Stimulated activated CD8-positive, alpha-beta memory T cell treated with anti-CD3 and anti-CD28 coated beads, Interleukin-2, amount 100 ng/mL, for 1 hour (primary cell): Measurements from ENCODE around the gene SH2D4B.
A peak's percentile ranks its signal among the peaks of the same experiment; 100 is the strongest.

Source experiments
- DNase-seq, 2 donors: peaks; one replicate each; pipeline ENCODE4 v3.0.0-alpha.2; 2020; ENCODE audit warnings: low read depth in 2 of 2

Gene SH2D4B

GRCh38 chr10:80537736-80538480 lies at the start of gene SH2D4B:
Gene SH2D4B, plus strand, starts transcription at chr10:80537902. Its CDS starts 430 bp downstream, at chr10:80538332.
- no peak for DNase-seq

DNA sequence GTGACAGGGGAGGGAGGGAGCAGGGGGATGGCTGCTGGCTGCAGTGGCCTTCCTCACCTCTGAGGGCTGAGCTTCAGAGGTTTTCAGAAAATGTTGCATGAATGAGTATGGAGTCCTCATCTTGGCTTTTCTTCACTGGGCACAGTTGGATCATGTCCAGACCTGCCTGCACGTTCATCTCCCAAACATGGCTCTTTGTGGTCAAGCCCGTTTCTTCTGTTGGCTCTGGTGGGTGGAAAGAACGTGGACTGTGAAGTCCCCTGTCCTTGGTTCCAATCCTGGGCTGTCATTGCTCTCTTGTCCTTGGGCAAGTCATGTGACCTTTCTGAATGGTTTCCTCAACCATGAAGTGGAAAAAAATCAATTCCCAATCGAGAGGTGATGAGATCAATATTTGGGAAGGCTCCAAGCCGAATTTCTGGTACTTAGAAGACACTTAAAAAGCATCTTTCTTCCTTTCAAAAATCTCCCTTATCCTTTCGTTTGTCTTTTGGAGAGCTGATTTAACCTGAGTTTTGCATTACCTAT lies 49.1 kb upstream of the SH2D4B start:
- DNase-seq, result no peak

DNA sequence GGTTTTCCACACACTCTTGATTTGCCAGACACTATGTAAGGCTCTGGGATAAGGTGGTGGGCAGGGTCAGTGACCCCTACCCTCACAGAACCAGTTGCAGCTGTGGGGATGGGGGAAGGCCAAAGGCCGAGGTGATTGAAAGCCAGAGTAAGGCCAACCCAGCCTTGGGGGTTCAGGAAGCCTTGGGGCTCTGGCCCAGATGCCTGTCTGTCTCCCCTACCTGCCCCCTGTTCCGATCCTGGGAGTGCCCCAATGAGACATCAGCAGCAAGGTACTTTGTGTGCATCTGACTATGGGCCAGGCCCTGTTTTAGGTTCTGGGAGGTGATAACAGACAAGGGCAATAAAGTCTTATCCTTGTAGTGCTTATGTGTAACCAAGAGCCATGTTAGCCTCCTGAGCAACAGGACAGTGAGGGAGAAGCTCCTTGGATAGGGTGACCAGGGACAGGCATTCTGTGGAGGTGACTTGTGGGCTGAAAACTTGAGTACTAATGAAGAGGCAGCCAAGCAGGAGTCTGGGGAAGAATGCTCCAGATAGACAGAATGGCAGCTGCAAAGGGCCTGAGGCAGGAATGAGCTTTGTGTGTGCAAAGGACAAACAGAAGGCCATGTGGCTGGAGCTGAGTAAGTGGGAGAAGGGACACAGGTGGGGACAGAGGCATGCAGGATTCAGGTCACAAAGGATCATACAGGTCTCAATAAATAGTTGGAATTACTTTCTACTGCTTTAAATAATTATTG lies 48.2 kb upstream of the SH2D4B start:
- DNase-seq, result no peak

GRCh38 chr10:80491251-80492102 lies 46.2 kb upstream of the SH2D4B start:
- DNase-seq, result no peak

- no peak for DNase-seq
These were observed 44.7 kb upstream of the SH2D4B start for GRCh38 chr10:80492848-80493521.

DNA sequence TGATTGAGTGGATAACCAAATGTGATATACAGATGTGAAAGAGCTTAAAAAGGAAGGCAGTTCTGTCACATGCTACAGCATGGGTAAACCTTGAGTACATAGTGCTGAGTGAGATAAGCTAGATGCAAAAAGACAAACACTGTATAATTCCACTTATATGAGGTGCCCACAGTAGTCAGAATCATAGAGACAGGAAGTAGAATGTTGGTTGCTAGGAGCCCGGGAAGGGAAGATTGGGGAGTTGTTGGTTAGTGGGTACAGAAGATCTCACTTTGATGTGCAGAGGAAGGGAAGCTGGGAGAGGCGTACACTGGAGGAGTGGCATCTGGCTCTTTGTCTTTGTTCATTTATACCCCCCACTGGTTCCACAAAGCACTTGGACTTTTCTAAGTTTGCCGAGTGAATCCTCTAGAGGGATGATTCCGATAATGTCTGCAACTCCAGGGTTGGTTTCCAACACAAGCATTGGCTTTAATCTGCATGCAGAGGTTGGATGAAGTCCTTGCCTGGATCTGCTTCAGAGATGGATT lies 44.1 kb upstream of the SH2D4B start:
- DNase-seq, result no peak

GRCh38 chr10:80496555-80497172 lies 41.0 kb upstream of the SH2D4B start:
- no peak for DNase-seq

GRCh38 chr10:80497187-80498077 lies 40.3 kb upstream of the SH2D4B start:
- no peak for DNase-seq

DNA sequence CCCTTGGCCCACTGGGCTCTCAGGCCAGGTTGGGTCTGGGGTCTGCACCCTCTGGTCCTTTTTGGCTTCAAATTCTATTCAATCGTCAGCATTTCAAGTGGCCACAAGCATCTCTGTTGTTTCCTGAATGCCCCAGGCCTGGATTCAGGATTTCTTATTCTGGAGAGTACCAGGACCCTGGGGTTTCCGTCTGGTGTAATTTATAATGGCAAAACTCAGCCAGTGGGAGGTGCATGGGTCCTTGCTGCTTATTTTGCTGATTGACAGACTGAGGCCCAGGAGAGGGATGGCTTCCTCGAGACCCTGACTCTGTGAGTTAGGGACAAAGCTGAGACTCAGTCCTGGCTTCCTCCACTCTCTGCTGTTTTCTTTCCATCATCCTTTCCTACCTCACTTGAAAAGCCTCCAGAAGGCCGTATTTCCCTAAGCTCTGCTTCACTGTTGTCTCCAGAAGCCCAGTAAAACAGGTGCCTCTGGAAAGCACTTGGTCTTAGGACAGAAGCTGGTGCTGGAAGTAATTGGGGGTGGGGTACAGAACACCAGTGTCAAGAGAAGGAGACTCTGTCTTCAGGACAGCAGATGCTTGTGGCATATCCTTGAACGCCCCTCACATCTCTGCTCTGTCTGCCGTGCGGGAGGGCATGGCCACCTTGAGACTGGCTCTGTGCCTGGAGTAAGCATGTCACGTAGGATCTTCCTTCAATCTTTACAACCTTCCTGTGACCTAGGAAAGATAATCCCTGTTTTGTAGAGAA lies 39.4 kb upstream of the SH2D4B start:
- DNase-seq, result no peak

- peak in 1 of 2 donors; percentile 37 for DNase-seq
These were observed 38.6 kb upstream of the SH2D4B start for GRCh38 chr10:80498833-80499741.

DNA sequence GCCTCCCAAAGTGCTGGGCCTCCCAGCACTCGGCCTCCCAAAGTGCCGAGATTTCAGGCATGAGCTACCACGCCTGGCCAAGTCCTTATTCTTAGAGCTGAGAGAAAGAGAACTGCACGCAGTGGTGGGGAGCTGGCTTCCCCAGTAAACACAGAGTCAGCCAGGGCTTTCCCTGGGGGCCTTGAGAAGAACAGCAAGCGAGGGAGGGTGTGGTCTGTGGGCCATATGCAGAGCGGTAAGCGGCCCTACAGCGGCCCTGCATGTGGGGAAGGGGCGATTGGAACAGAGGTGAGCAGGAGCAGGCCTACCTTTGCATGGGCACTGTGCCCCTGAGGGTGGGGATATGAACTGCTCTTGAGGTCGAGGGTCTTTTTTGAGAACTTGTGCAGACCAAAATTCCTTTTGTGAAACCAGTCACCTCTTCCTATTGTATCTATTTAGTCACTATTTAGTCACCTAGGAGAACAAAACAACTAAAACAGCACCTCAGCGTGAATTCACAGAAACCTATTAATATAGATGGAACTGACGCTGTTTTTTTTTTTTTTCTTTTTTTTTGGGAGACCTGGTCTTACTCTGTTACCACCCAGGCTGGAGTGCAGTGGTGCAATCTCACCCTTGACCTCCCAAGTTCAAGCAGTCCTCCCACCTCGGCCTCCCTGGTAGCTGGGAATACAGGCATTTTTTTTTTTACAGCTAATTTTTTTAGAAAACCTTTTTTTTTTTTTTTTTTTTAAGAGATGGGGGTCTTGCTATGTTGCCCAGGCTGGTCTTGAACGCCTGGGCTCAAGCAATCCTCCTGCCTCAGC lies 36.9 kb upstream of the SH2D4B start:
- DNase-seq, result no peak

DNA sequence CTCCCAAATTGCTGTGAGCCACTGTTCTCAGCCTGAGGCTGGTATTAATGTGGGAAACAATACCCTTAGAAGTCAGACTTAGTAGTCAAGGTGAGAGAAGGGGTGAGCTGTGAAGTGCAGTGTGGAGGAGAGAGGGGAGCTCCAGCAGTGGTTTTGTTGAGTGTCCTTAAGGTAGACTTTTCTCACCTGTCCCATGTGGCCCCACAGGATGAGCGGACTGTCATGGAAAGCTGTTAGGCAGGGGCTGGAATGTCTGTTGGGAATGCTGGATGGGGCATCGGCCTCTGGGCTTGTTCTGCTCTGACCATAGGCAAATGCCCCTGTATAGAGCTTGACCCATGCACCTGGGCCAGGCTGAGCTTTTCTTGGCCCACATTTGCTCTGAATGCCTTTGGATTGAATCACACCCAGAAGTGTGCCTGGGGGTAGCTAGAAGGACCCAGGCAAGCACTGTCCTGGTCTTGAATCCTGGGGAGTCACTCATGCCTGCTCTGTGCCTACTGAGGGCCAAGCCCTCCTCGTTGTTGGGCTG lies 36.3 kb upstream of the SH2D4B start:
- no peak for DNase-seq

GRCh38 chr10:80501913-80502521 lies 35.7 kb upstream of the SH2D4B start:
- DNase-seq, result no peak

DNA sequence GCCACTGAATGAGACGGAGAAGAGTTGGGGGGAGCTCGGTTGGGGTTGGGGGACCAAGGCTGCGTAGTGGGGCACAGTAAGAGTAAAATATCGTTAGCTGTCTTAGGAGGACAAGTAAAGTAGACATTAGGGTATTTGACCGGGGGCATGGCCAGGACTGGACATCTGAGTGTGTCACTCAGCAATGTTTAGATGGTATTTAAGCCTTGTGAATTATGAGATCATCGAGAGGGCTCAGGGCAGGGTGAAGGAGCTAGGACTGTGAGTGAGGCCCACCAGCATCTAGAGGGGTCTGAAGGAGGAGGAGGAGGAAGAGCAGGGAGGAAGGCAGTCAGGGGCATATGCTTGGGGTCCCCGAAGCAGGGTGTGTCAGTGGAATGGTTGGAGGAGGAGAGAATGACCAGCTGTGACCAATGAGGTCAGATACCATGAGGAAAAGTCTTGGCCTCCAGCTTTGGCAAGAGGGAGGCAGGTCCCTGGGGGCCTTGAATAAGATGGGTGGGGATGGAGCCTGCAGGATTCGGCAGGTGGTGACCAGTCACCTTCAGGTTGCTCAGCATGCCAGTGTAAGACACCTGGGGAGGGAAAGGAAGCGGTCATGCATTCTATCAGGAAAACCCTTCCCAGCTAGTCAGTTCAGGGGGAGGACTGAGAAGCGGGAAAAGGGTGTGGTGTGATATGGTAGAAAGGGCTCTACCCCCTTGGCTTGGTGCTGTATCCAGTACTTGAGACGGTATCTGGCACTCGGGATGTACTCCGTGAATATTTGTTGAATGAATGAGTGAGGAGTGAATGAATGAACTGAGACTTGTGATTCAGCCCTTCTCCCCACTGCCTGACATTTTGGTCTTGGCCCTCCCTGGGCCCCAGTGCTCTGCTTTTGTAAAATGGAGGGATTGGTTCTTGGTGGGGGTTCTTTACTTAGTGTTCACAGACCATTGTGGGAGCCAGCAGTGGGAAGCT lies 34.8 kb upstream of the SH2D4B start:
- DNase-seq, result no peak

- no peak for DNase-seq
These were observed 34.0 kb upstream of the SH2D4B start for GRCh38 chr10:80503584-80504157.
